ENCODE data around the gene POLA1. TPM values are rescaled to one million over a fixed set of nuclear protein-coding genes. Genes with fewer than 3 reads are reported as not detected.

The POLA1 gene
- total and polyA plus RNA-seq, 2 donors (not counting 1 experiment from before 2014, with no cell fraction given), result 3.0 to 16.3 TPM

- Histone ChIP-seq H3K9me3 (ENCODE audit: control extremely low read depth in 1 of 3, control insufficient read depth in 2 of 3, insufficient read depth in 1 of 3, low read length in 2 of 3) (no peaks in the 10 kb centered on the region), H4K20me1 (ENCODE audit: control insufficient read depth, insufficient read depth, low read length, poor library complexity, severe bottlenecking) (no peaks in the 10 kb centered on the region), H3K4me3 (ENCODE audit: control extremely low read depth in 1 of 5, extremely low read depth in 1 of 5, insufficient read depth in 1 of 5, low read depth in 2 of 5, low read length in 4 of 5) (peak overlapping the region in 1 of 5 experiments; percentile 56), H3K4me1 (ENCODE audit: control insufficient read depth in 2 of 2, insufficient read depth in 2 of 2, low read length in 2 of 2) (peaks cover 13 to 17% of the 10 kb centered on the region in 2 donors), H3K79me2 (ENCODE audit: control insufficient read depth, insufficient read depth, low read length) (no peaks in the 10 kb centered on the region), H3K27me3 (replicated peaks in 1 of 4; ENCODE audit: control extremely low read depth in 1 of 4, control insufficient read depth in 3 of 4, insufficient read depth in 4 of 4, low read length in 3 of 4) (peaks cover 0 to 24% (median 6%) of the 10 kb centered on the region in 4 experiments), H3K4me2 (replicated peaks; ENCODE audit: low read depth, low read length, poor library complexity, severe bottlenecking) (peak overlapping the region; percentile 70), H3K9ac (ENCODE audit: low read length) (no peak overlapping the region), H3K36me3 (replicated peaks in 1 of 2; ENCODE audit: control extremely low read depth in 1 of 2, control insufficient read depth in 1 of 2, extremely low read depth in 1 of 2, insufficient read depth in 2 of 2, low read length in 1 of 2) (no peaks in the 10 kb centered on the region), H3K27ac (ENCODE audit: low read length in 2 of 2) (no peak overlapping the region), H2AFZ (ENCODE audit: insufficient read depth, low read depth, low read length, poor library complexity, severe bottlenecking) (peak overlapping the region; percentile 46)
- TF ChIP-seq EZH2 (IDR thresholded peaks at IDR 0.05; ENCODE audit: borderline replicate concordance, insufficient read depth, low read depth, low read length, poor library complexity, severe bottlenecking), result no peak
- TF ChIP-seq, protein P1, sequence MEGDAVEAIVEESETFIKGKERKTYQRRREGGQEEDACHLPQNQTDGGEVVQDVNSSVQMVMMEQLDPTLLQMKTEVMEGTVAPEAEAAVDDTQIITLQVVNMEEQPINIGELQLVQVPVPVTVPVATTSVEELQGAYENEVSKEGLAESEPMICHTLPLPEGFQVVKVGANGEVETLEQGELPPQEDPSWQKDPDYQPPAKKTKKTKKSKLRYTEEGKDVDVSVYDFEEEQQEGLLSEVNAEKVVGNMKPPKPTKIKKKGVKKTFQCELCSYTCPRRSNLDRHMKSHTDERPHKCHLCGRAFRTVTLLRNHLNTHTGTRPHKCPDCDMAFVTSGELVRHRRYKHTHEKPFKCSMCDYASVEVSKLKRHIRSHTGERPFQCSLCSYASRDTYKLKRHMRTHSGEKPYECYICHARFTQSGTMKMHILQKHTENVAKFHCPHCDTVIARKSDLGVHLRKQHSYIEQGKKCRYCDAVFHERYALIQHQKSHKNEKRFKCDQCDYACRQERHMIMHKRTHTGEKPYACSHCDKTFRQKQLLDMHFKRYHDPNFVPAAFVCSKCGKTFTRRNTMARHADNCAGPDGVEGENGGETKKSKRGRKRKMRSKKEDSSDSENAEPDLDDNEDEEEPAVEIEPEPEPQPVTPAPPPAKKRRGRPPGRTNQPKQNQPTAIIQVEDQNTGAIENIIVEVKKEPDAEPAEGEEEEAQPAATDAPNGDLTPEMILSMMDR (IDR thresholded peaks at IDR 0.05), result no peak
- intact Hi-C loops (cut with micrococcal nuclease), result no loop called here
- Mint-ChIP-seq H3K27me3 (peaks cover 28% of the 10 kb centered on the region), H3K27ac (no peak overlapping the region), H3K4me3 (peak overlapping the region; percentile 70), H3K9me3 (ENCODE audit: insufficient read depth) (no peaks in the 10 kb centered on the region), H3K4me1 (peaks cover 21% of the 10 kb centered on the region)
- CTCF ChIA-PET, result no interaction called here
- POLR2A ChIA-PET, result no interaction called here
- ATAC-seq (ENCODE audit: low read depth) (no peak), DNase-seq (peak; percentile 4)
- no CpG with 5 or more reads among the region's 10 CpGs for WGBS (ENCODE audit: insufficient coverage)
Observed at GRCh38 chrX:24646006-24646405, 47.7 kb upstream of the POLA1 start.

DNA sequence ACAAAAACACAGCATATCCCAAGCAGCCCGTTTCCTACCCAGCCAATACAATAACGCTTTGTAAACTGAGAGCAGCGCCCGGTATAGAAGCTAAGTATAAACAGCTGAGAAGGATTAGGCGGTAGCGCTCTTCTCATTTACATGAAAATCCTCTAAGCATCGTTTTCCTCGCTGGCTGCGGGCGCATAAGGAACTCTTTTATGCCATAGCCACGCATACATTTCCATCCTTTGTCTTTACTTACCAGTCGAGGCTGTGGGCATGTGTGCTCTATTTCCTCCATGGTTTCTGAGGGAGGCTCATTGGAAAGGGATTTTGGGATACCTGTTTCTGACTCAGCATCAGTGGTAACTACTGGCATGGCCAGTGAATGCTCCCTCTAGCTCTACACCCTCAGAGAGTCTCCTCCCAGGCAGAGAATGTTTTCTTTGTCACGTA lies 47.0 kb upstream of the POLA1 start:
- ChIA-PET POLR2A (no interaction called here), CTCF (no interaction called here)
- intact Hi-C loops (cut with micrococcal nuclease), result no loop called here
- H2AFZ ChIP-seq (ENCODE audit: insufficient read depth, low read depth, low read length, poor library complexity, severe bottlenecking), result peak overlapping the region; percentile 66
- no peak for TF ChIP-seq EZH2 (IDR thresholded peaks at IDR 0.05; ENCODE audit: borderline replicate concordance, insufficient read depth, low read depth, low read length, poor library complexity, severe bottlenecking)
- TF ChIP-seq, protein P1 (IDR thresholded peaks at IDR 0.05), result no peak
- ATAC-seq (ENCODE audit: low read depth), result peak; percentile 28
- H3K27ac ChIP-seq (ENCODE audit: low read length in 2 of 2), result no peak overlapping the region
- H3K79me2 ChIP-seq (ENCODE audit: control insufficient read depth, insufficient read depth, low read length), result no peaks in the 10 kb centered on the region
- peaks cover 13 to 17% of the 10 kb centered on the region in 2 donors for H3K4me1 ChIP-seq (ENCODE audit: control insufficient read depth in 2 of 2, insufficient read depth in 2 of 2, low read length in 2 of 2)
- H3K4me1 Mint-ChIP-seq, result peaks cover 21% of the 10 kb centered on the region
- no peaks in the 10 kb centered on the region for H3K9me3 Mint-ChIP-seq (ENCODE audit: insufficient read depth)
- peak overlapping the region in 4 of 5 experiments; percentile 8 to 56 (median 34) for H3K4me3 ChIP-seq (ENCODE audit: control extremely low read depth in 1 of 5, extremely low read depth in 1 of 5, insufficient read depth in 1 of 5, low read depth in 2 of 5, low read length in 4 of 5)
- H3K27me3 Mint-ChIP-seq, result peaks cover 26% of the 10 kb centered on the region
- H3K4me2 ChIP-seq (replicated peaks; ENCODE audit: low read depth, low read length, poor library complexity, severe bottlenecking), result peak overlapping the region; percentile 70
- peak overlapping the region; percentile 81 for H3K4me3 Mint-ChIP-seq
- H3K27ac Mint-ChIP-seq, result no peak overlapping the region
- H3K36me3 ChIP-seq (replicated peaks in 1 of 2; ENCODE audit: control extremely low read depth in 1 of 2, control insufficient read depth in 1 of 2, extremely low read depth in 1 of 2, insufficient read depth in 2 of 2, low read length in 1 of 2), result no peaks in the 10 kb centered on the region
- no peaks in the 10 kb centered on the region for H4K20me1 ChIP-seq (ENCODE audit: control insufficient read depth, insufficient read depth, low read length, poor library complexity, severe bottlenecking)
- no peak for DNase-seq
- no peaks in the 10 kb centered on the region for H3K9me3 ChIP-seq (ENCODE audit: control extremely low read depth in 1 of 3, control insufficient read depth in 2 of 3, insufficient read depth in 1 of 3, low read length in 2 of 3)
- peak overlapping the region; percentile 48 for H3K9ac ChIP-seq (ENCODE audit: low read length)
- 5% methylated on average over 4 of the region's 13 CpGs for WGBS (ENCODE audit: insufficient coverage)
- H3K27me3 ChIP-seq (replicated peaks in 1 of 4; ENCODE audit: control extremely low read depth in 1 of 4, control insufficient read depth in 3 of 4, insufficient read depth in 4 of 4, low read length in 3 of 4), result peaks cover 0 to 24% (median 6%) of the 10 kb centered on the region in 4 experiments

All from B cell (primary cell).